H1 (cell line): ENCODE measurements around the gene PRPF18. TPM values are rescaled to one million over a fixed set of nuclear protein-coding genes. Genes with fewer than 3 reads are reported as not detected.

Source experiments
- CTCF ChIA-PET: fragments of 300-600 bp; sonication (Branson Sonifier 250); formaldehyde crosslinking; loops from one replicate; lab custom pipeline; 2021; ENCODE audit not compliant: partially characterized antibody; lab: Charles Lee
- POLR2A ChIA-PET: fragments of 300-600 bp; sonication (Branson Sonifier 250); formaldehyde crosslinking; loops from one replicate; lab custom pipeline; 2021; ENCODE audit warnings: inconsistent platforms; ENCODE audit not compliant: partially characterized antibody; lab: Charles Lee
- DNase-seq, 2 experiments: peaks; one replicate each; pipeline versions ENCODE4 v3.0.0 to v3.0.0-alpha.2; 2010 to 2022; ENCODE audit warnings: low spot score in 2 of 2, low read depth in 1 of 2, mixed read lengths in 1 of 2
- FAIRE-seq: peaks from 2 replicates; lab custom pipeline; 2011; peaks lifted over from hg19 to GRCh38; lab: Jason Lieb, UNC
- H2AFZ ChIP-seq: 2 replicates; pipeline ENCODE4 v1.8.1; 2012; ENCODE audit warnings: low read length, inconsistent platforms
- H2AK5ac ChIP-seq: 2 replicates; pipeline ENCODE4 v1.6.1; 2013; ENCODE audit warnings: low read depth, low read length
- H2BK120ac ChIP-seq: replicated peaks from 2 replicates; pipeline ENCODE3; 2013; ENCODE audit warnings: low read depth, low read length, inconsistent platforms
- H2BK12ac ChIP-seq: 2 replicates; pipeline ENCODE4 v1.6.1; 2013; ENCODE audit warnings: low read depth, low read length
- H2BK15ac ChIP-seq: 2 replicates; pipeline ENCODE4 v1.6.1; 2013; ENCODE audit warnings: low read length
- H2BK20ac ChIP-seq: 2 replicates; pipeline ENCODE4 v1.6.1; 2013; ENCODE audit warnings: low read length
- H2BK5ac ChIP-seq: 2 replicates; pipeline ENCODE4 v1.6.1; 2013; ENCODE audit warnings: low read depth, low read length
- H3K14ac ChIP-seq: 2 replicates; pipeline ENCODE4 v1.6.1; 2013; ENCODE audit warnings: inconsistent platforms; ENCODE audit not compliant: insufficient read length
- H3K18ac ChIP-seq: 2 replicates; pipeline ENCODE4 v1.6.1; 2013; ENCODE audit warnings: low read length; ENCODE audit errors: extremely low read depth
- H3K23ac ChIP-seq: 2 replicates; pipeline ENCODE4 v1.6.1; 2013; ENCODE audit warnings: inconsistent platforms; ENCODE audit not compliant: insufficient read length
- H3K23me2 ChIP-seq: 2 replicates; pipeline ENCODE4 v1.6.1; 2013; ENCODE audit warnings: low read depth, low read length
- H3K27ac ChIP-seq: 2 replicates; pipeline ENCODE4 v1.6.1; 2011; ENCODE audit warnings: low read depth, low read length, inconsistent platforms
- H3K27me3 ChIP-seq, 4 experiments: replicated peaks in 1 of 4; 1 replicate in 1 of 4; 2 replicates in 3 of 4; pipeline versions ENCODE4 v1.6.1 to v1.8.1; 2011 to 2013; ENCODE audit warnings: low read length in 3 of 4, mild to moderate bottlenecking in 3 of 4, inconsistent platforms in 2 of 4, mixed read lengths in 2 of 4, moderate library complexity in 1 of 4; ENCODE audit not compliant: control insufficient read depth in 3 of 4, insufficient read depth in 3 of 4; ENCODE audit errors: extremely low read depth in 1 of 4
- H3K36me3 ChIP-seq, 4 experiments: 2 replicates each; pipeline versions ENCODE4 v1.6.1 to v1.8.1; 2011 to 2013; ENCODE audit warnings: mild to moderate bottlenecking in 4 of 4, low read length in 3 of 4, moderate library complexity in 2 of 4, control low read depth in 1 of 4, inconsistent platforms in 1 of 4; ENCODE audit not compliant: insufficient read depth in 4 of 4, control insufficient read depth in 2 of 4
- H3K4ac ChIP-seq: replicated peaks from 2 replicates; pipeline ENCODE3; 2013; ENCODE audit warnings: low read length, low read depth, mixed read lengths, inconsistent platforms; ENCODE audit not compliant: insufficient read length
- H3K4me1 ChIP-seq, 4 experiments: replicated peaks in 1 of 4; 1 replicate in 1 of 4; 2 replicates in 3 of 4; pipeline versions ENCODE4 v1.6.1 to v1.8.1; 2011 to 2013; ENCODE audit warnings: low read length in 3 of 4, inconsistent platforms in 2 of 4, mixed read lengths in 1 of 4; ENCODE audit not compliant: insufficient read depth in 4 of 4, control insufficient read depth in 3 of 4
- H3K4me2 ChIP-seq, 2 experiments: 2 replicates each; pipeline versions ENCODE4 v1.6.1 to v1.8.1; 2011 to 2013; ENCODE audit warnings: low read depth in 2 of 2, low read length in 2 of 2, control low read depth in 1 of 2, inconsistent platforms in 1 of 2, mild to moderate bottlenecking in 1 of 2; ENCODE audit not compliant: insufficient read depth in 1 of 2
- H3K4me3 ChIP-seq, 4 experiments: fragments of 200-600, 300-600 bp in 1 of 4; sonication (generic), shearing (Covaris generic), sonication (Bioruptor Twin) in 1 of 4; 2 replicates each; pipeline versions ENCODE4 v1.5.1 to v1.8.1; 2011 to 2016; ENCODE audit warnings: low read length in 4 of 4, low read depth in 3 of 4, control low read depth in 2 of 4, inconsistent platforms in 2 of 4, mild to moderate bottlenecking in 2 of 4, mixed read lengths in 1 of 4, moderate library complexity in 1 of 4; ENCODE audit not compliant: insufficient read depth in 2 of 4; ENCODE audit errors: extremely low read depth in 1 of 4
- H3K56ac ChIP-seq: replicated peaks from 2 replicates; pipeline ENCODE3; 2013; ENCODE audit warnings: low read depth, mild to moderate bottlenecking, mixed read lengths, low read length, inconsistent platforms; ENCODE audit not compliant: insufficient read length
- H3K79me1 ChIP-seq: 2 replicates; pipeline ENCODE4 v1.6.1; 2013; ENCODE audit warnings: low read depth, low read length, control low read depth
- H3K79me2 ChIP-seq, 2 experiments: 2 replicates each; pipeline versions ENCODE4 v1.6.1 to v1.8.1; 2012 to 2013; ENCODE audit warnings: low read length in 2 of 2, mild to moderate bottlenecking in 2 of 2, inconsistent platforms in 1 of 2; ENCODE audit not compliant: insufficient read depth in 2 of 2, control insufficient read depth in 1 of 2
- H3K9ac ChIP-seq, 4 experiments: replicated peaks in 1 of 4; 1 replicate in 1 of 4; 2 replicates in 3 of 4; pipeline versions ENCODE4 v1.6.1 to v1.8.1; 2011 to 2013; ENCODE audit warnings: low read depth in 3 of 4, low read length in 3 of 4, control low read depth in 2 of 4, mild to moderate bottlenecking in 2 of 4, moderate library complexity in 2 of 4, inconsistent platforms in 1 of 4; ENCODE audit errors: extremely low read depth in 1 of 4
- H3K9me3 ChIP-seq, 2 experiments: 2 replicates each; pipeline versions ENCODE4 v1.6.1 to v1.8.1; 2012 to 2013; ENCODE audit warnings: mild to moderate bottlenecking in 2 of 2, moderate library complexity in 2 of 2, control low read depth in 1 of 2, inconsistent platforms in 1 of 2, low read depth in 1 of 2, low read length in 1 of 2, mixed read lengths in 1 of 2; ENCODE audit not compliant: insufficient read depth in 2 of 2
- H4K20me1 ChIP-seq, 2 experiments: replicated peaks in 1 of 2; 2 replicates each; pipeline versions ENCODE3 to v1.8.1; 2011 to 2013; ENCODE audit warnings: inconsistent platforms in 2 of 2, low read length in 2 of 2, mild to moderate bottlenecking in 1 of 2; ENCODE audit not compliant: insufficient read depth in 2 of 2, control insufficient read depth in 1 of 2
- H4K5ac ChIP-seq: 2 replicates; pipeline ENCODE4 v1.6.1; 2013; ENCODE audit warnings: low read length, low read depth, mixed read lengths, inconsistent platforms; ENCODE audit not compliant: insufficient read length
- H4K8ac ChIP-seq: 2 replicates; pipeline ENCODE4 v1.8.0; 2013; ENCODE audit warnings: mild to moderate bottlenecking, moderate library complexity, low read length, inconsistent platforms; ENCODE audit not compliant: insufficient read depth; ENCODE audit errors: extremely low read depth
- H4K91ac ChIP-seq: replicated peaks from 2 replicates; pipeline ENCODE3; 2013; ENCODE audit warnings: low read length, mixed read lengths, inconsistent platforms; ENCODE audit not compliant: insufficient read length
- ATF2 ChIP-seq: IDR thresholded peaks from 2 replicates; pipeline ENCODE4 v1.6.1; 2012; ENCODE audit warnings: low read length, inconsistent platforms
- EP300 ChIP-seq, 2 experiments: IDR thresholded peaks; 1 replicate in 1 of 2; 2 replicates in 1 of 2; pipeline ENCODE4 v1.6.1; 2011 to 2012; ENCODE audit warnings: low read depth in 2 of 2, low read length in 2 of 2, mild to moderate bottlenecking in 2 of 2, borderline replicate concordance in 1 of 2, inconsistent platforms in 1 of 2, moderate library complexity in 1 of 2
- SAP30 ChIP-seq: fragments of 300-600 bp; sonication (generic); IDR thresholded peaks from 2 replicates; pipeline ENCODE4 v1.7.1; 2012; ENCODE audit warnings: low read length, moderate library complexity, mild to moderate bottlenecking, inconsistent platforms; ENCODE audit not compliant: insufficient read depth, insufficient replicate concordance
- SIRT6 ChIP-seq: IDR thresholded peaks from one replicate; pipeline ENCODE4 v1.7.1; 2012; ENCODE audit warnings: low read length, inconsistent platforms
- SIX5 ChIP-seq: IDR thresholded peaks from 2 replicates; pipeline ENCODE4 v1.6.1; 2011; ENCODE audit warnings: mild to moderate bottlenecking, low read depth, low read length
- TCF12 ChIP-seq: IDR thresholded peaks from 2 replicates; pipeline ENCODE4 v1.6.1; 2011; ENCODE audit warnings: low read depth, mild to moderate bottlenecking, low read length
- WGBS, 2 experiments: shearing (Covaris generic) in 1 of 2; methylation state at CpG; one replicate each; pipeline versions ENCODE4 v1.1.6 to v1.1.7; 2013 to 2015; ENCODE audit warnings: low lambda C conversion rate in 2 of 2, mixed read lengths in 2 of 2, inconsistent platforms in 1 of 2, low coverage in 1 of 2, missing lambda C conversion rate in 1 of 2; ENCODE audit not compliant: insufficient replicate concordance in 2 of 2, insufficient coverage in 1 of 2, insufficient read length in 1 of 2; ENCODE audit errors: extremely low coverage in 1 of 2, missing lambda C conversion rate in 1 of 2; 5-methylcytosine and 5-hydroxymethylcytosine counted together
- polyA plus RNA-seq, 7 experiments: library from polyadenylated mRNA; depleted of rRNA in 3 of 7; stranded (reverse) in 5 of 7; unstranded in 2 of 7; fragments of >200 nt in 5 of 7; fragments of 200-250 nt in 2 of 7; gene quantifications; 1 replicate in 5 of 7; 2 replicates in 1 of 7; 4 replicates in 1 of 7; pipeline versions ENCODE4 v1.2.1 to v1.2.3, GENCODE V29; 2011 to 2013; ENCODE audit warnings: missing spikeins in 2 of 7, mixed read lengths in 2 of 7
- total RNA-seq: library from RNA; stranded (reverse); fragmentation: NEBNext Ultra II Directional; extraction: Animal tissue kit (Norgen Biotek cat#: 25700); gene quantifications from 2 replicates; pipeline ENCODE4 v1.2.1, GENCODE V29; 2021
- TF ChIP-seq, protein P1 (sequence below): IDR thresholded peaks from 2 replicates; pipeline ENCODE4 v1.6.1; 2011; ENCODE audit warnings: low read length, improper control_type of control experiment
- TF ChIP-seq, protein P2 (sequence below): IDR thresholded peaks from 2 replicates; pipeline ENCODE4 v1.6.1; 2012; ENCODE audit warnings: inconsistent platforms
- TF ChIP-seq, protein P3 (sequence below): IDR thresholded peaks from 2 replicates; pipeline ENCODE4 v1.6.1; 2012; ENCODE audit warnings: inconsistent platforms

PRPF18 gene
- total and polyA plus RNA-seq, 2 of the 8 experiments (the other 6 are each of a cell fraction or from before 2014, with no cell fraction given) = 3.8 to 12.6 TPM

GRCh38 chr10:13652860-13653259 lies 66.1 kb downstream of the PRPF18 start:
- Histone ChIP-seq H2BK12ac (no peak overlapping the region), H3K4ac (no peak overlapping the region), H3K27me3 (no peaks in the 10 kb centered on the region; a peak in 1 of 7 replicates), H3K4me3 (no peak overlapping the region), H3K56ac (no peak overlapping the region), H4K5ac (no peak overlapping the region), H3K23me2 (no peaks in the 10 kb centered on the region), H3K9ac (no peak overlapping the region), H2BK15ac (no peak overlapping the region), H3K4me2 (no peak overlapping the region), H2AK5ac (no peak overlapping the region), H3K14ac (no peak overlapping the region), H3K79me2 (no peaks in the 10 kb centered on the region), H3K18ac (no peak overlapping the region), H3K79me1 (no peaks in the 10 kb centered on the region), H3K4me1 (no peaks in the 10 kb centered on the region), H2BK120ac (no peak overlapping the region), H3K9me3 (no peaks in the 10 kb centered on the region), H4K91ac (no peak overlapping the region), H3K27ac (no peak overlapping the region), H2BK20ac (no peak overlapping the region), H2AFZ (no peak overlapping the region), H4K20me1 (no peaks in the 10 kb centered on the region), H2BK5ac (no peak overlapping the region), H4K8ac (no peak overlapping the region), H3K36me3 (peaks cover 3 to 45% (median 13%) of the 10 kb centered on the region in 4 experiments; a peak in 6 of 8 replicates), H3K23ac (no peak overlapping the region)
- DNase-seq (no peak), FAIRE-seq (no peak)
- POLR2A ChIA-PET = no interaction called here
- 78% methylated on average over 6 of the region's 6 CpGs; no CpG with 5 or more reads in 1 of the 2 experiments for WGBS, 2 experiments
- CTCF ChIA-PET = interaction anchor here (4.9 kb wide), 1 partner anchor 37 kb away, joined by 29 read pairs; no protein-coding TSS in a partner anchor
- TF ChIP-seq, protein P1, sequence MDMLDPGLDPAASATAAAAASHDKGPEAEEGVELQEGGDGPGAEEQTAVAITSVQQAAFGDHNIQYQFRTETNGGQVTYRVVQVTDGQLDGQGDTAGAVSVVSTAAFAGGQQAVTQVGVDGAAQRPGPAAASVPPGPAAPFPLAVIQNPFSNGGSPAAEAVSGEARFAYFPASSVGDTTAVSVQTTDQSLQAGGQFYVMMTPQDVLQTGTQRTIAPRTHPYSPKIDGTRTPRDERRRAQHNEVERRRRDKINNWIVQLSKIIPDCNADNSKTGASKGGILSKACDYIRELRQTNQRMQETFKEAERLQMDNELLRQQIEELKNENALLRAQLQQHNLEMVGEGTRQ = no peak
- TF ChIP-seq SAP30 (no peak), SIX5 (no peak), EP300 (IDR thresholded peaks at IDR 0.05; ENCODE audit: borderline replicate concordance in 1 of 2, low read depth in 2 of 2, low read length in 2 of 2) (no peak), TCF12 (no peak), SIRT6 (no peak), ATF2 (no peak)
- TF ChIP-seq, protein P2, sequence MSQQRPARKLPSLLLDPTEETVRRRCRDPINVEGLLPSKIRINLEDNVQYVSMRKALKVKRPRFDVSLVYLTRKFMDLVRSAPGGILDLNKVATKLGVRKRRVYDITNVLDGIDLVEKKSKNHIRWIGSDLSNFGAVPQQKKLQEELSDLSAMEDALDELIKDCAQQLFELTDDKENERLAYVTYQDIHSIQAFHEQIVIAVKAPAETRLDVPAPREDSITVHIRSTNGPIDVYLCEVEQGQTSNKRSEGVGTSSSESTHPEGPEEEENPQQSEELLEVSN = no peak
- TF ChIP-seq, protein P3, sequence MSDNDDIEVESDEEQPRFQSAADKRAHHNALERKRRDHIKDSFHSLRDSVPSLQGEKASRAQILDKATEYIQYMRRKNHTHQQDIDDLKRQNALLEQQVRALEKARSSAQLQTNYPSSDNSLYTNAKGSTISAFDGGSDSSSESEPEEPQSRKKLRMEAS = no peak
